SK-N-SH (cell line): ENCODE measurements around the gene ESF1. TPM values are rescaled to one million over a fixed set of nuclear protein-coding genes. Genes with fewer than 3 reads are reported as not detected.

Experiments
- CTCF ChIA-PET: fragments of 300-600, 350-600 bp; formaldehyde crosslinking; extraction: SDS; loops from one replicate; lab custom pipeline; 2021; lab: Yijun Ruan, JAX
- POLR2A ChIA-PET: fragments of 350-600 bp; sonication (Branson Sonifier 250); formaldehyde crosslinking; extraction: SDS; loops from one replicate; lab custom pipeline; 2020; ENCODE audit warnings: antibody characterized with exemption, inconsistent platforms; lab: Yijun Ruan, JAX
- DNase-seq: peaks from one replicate; pipeline ENCODE4 v3.0.0; 2012
- H2AFZ ChIP-seq: fragments of 200-600 bp; sonication (generic); 2 replicates; pipeline ENCODE4 v1.8.1; 2016; ENCODE audit warnings: antibody characterized with exemption, mild to moderate bottlenecking, low read depth
- H3F3A ChIP-seq: fragments of 200-600 bp; sonication (generic); replicated peaks from 2 replicates; pipeline ENCODE3; 2016; ENCODE audit warnings: antibody characterized with exemption, mild to moderate bottlenecking; ENCODE audit not compliant: insufficient read depth
- H3K27ac ChIP-seq, 2 experiments: fragments of 200-500 bp in 1 of 2; fragments of 200-600 bp in 1 of 2; sonication (Bioruptor generic) in 1 of 2; sonication (generic), shearing (Covaris generic) in 1 of 2; 2 replicates each; pipeline versions ENCODE4 v1.5.1 to v1.6.1; 2014 to 2016; ENCODE audit warnings: low read depth in 2 of 2, inconsistent platforms in 1 of 2, low read length in 1 of 2, mild to moderate bottlenecking in 1 of 2, mixed read lengths in 1 of 2
- H3K27me3 ChIP-seq: fragments of 200-600 bp; sonication (generic), shearing (Covaris generic); 2 replicates; pipeline ENCODE4 v1.6.1; 2016; ENCODE audit warnings: mixed run types; ENCODE audit not compliant: insufficient read depth
- H3K36me3 ChIP-seq, 2 experiments: fragments of 200-500 bp in 1 of 2; fragments of 200-600 bp in 1 of 2; sonication (Bioruptor generic) in 1 of 2; sonication (generic) in 1 of 2; replicated peaks in 1 of 2; 2 replicates each; pipeline versions ENCODE3 to v1.5.1; 2014 to 2016; ENCODE audit warnings: low read length in 1 of 2, mild to moderate bottlenecking in 1 of 2; ENCODE audit not compliant: insufficient read depth in 2 of 2, control insufficient read depth in 1 of 2
- H3K4me1 ChIP-seq, 2 experiments: fragments of 200-500 bp in 1 of 2; fragments of 200-600 bp in 1 of 2; sonication (Bioruptor generic) in 1 of 2; sonication (generic), shearing (Covaris generic) in 1 of 2; 2 replicates each; pipeline versions ENCODE4 v1.5.1 to v1.6.1; 2014 to 2016; ENCODE audit warnings: low read depth in 1 of 2, low read length in 1 of 2, mixed run types in 1 of 2; ENCODE audit not compliant: insufficient read depth in 2 of 2, control insufficient read depth in 1 of 2
- H3K4me2 ChIP-seq: fragments of 200-600 bp; sonication (generic), shearing (Covaris generic); 2 replicates; pipeline ENCODE4 v1.6.1; 2017; ENCODE audit warnings: mixed run types
- H3K4me3 ChIP-seq, 2 experiments: fragments of 200-500 bp in 1 of 2; fragments of 200-600 bp in 1 of 2; sonication (Bioruptor generic) in 1 of 2; sonication (generic), shearing (Covaris generic) in 1 of 2; 2 replicates each; pipeline versions ENCODE4 v1.5.1 to v1.8.1; 2014 to 2016; ENCODE audit warnings: low read depth in 2 of 2, inconsistent platforms in 1 of 2, low read length in 1 of 2, mild to moderate bottlenecking in 1 of 2, mixed read lengths in 1 of 2, moderate library complexity in 1 of 2
- H3K79me2 ChIP-seq: fragments of 200-600 bp; sonication (generic); 2 replicates; pipeline ENCODE4 v1.8.1; 2017; ENCODE audit warnings: mild to moderate bottlenecking; ENCODE audit not compliant: insufficient read depth
- H3K9ac ChIP-seq: fragments of 200-600 bp; sonication (generic); 2 replicates; pipeline ENCODE4 v1.6.1; 2017; ENCODE audit warnings: mixed run types
- H3K9me2 ChIP-seq: fragments of 200-600 bp; sonication (generic); 2 replicates; pipeline ENCODE4 v1.6.1; 2017; ENCODE audit warnings: mixed run types
- H3K9me3 ChIP-seq: fragments of 200-600 bp; sonication (generic); 2 replicates; pipeline ENCODE4 v1.6.1; 2017; ENCODE audit warnings: mixed run types, mild to moderate bottlenecking, moderate library complexity
- H4K20me1 ChIP-seq: fragments of 200-600 bp; sonication (generic); 2 replicates; pipeline ENCODE4 v1.6.1; 2017; ENCODE audit warnings: mild to moderate bottlenecking, mixed run types; ENCODE audit not compliant: insufficient read depth
- CTCF ChIP-seq: fragments of 200-600 bp; sonication (generic); IDR thresholded peaks from 2 replicates; pipeline ENCODE4 v1.6.1; 2017; ENCODE audit warnings: antibody characterized with exemption, mild to moderate bottlenecking, moderate library complexity
- EP300 ChIP-seq, 2 experiments: IDR thresholded peaks; 2 replicates each; pipeline versions ENCODE4 v1.4.0 to v1.6.1; 2012; ENCODE audit warnings: borderline replicate concordance in 1 of 2, low read depth in 1 of 2, low read length in 1 of 2
- FOSL2 ChIP-seq: IDR thresholded peaks from 2 replicates; pipeline ENCODE4 v1.4.0; 2012; ENCODE audit warnings: low read depth, mild to moderate bottlenecking, moderate library complexity, borderline replicate concordance
- FOXM1 ChIP-seq: IDR thresholded peaks from 2 replicates; pipeline ENCODE4 v1.4.0; 2012; ENCODE audit warnings: low read depth, mild to moderate bottlenecking
- IRF3 ChIP-seq: fragments of 150-350 bp; IDR thresholded peaks from 2 replicates; pipeline ENCODE4 v1.6.1; 2016; ENCODE audit warnings: mild to moderate bottlenecking, low read depth, low read length
- JUND ChIP-seq: IDR thresholded peaks from 2 replicates; pipeline ENCODE4 v1.4.0; 2012
- MAX ChIP-seq: IDR thresholded peaks from 2 replicates; pipeline ENCODE4 v1.4.0; 2012; ENCODE audit warnings: low read depth
- MEF2A ChIP-seq: IDR thresholded peaks from 2 replicates; pipeline ENCODE4 v1.4.0; 2012; ENCODE audit warnings: low read depth, borderline replicate concordance
- MXI1 ChIP-seq: IDR thresholded peaks from 2 replicates; pipeline ENCODE4 v1.6.1; 2012; ENCODE audit warnings: mild to moderate bottlenecking, low read depth, low read length, improper control_type of control experiment
- NFIC ChIP-seq: IDR thresholded peaks from 2 replicates; pipeline ENCODE4 v1.4.0; 2012; ENCODE audit warnings: borderline replicate concordance
- NRF1 ChIP-seq: IDR thresholded peaks from 2 replicates; pipeline ENCODE4 v1.6.1; 2012; ENCODE audit warnings: low read depth, mild to moderate bottlenecking, low read length
- PBX3 ChIP-seq: IDR thresholded peaks from 2 replicates; pipeline ENCODE4; 2012
- POLR2AphosphoS5 ChIP-seq: IDR thresholded peaks from 2 replicates; pipeline ENCODE4 v1.6.1; 2012; ENCODE audit warnings: low read depth, low read length
- RFX5 ChIP-seq: IDR thresholded peaks from 2 replicates; pipeline ENCODE4 v1.6.1; 2012; ENCODE audit warnings: mild to moderate bottlenecking, improper control_type of control experiment, low read length
- RXRA ChIP-seq: IDR thresholded peaks from 2 replicates; pipeline ENCODE4 v1.4.0; 2012; ENCODE audit warnings: low read depth, mild to moderate bottlenecking, borderline replicate concordance
- SIN3A ChIP-seq: IDR thresholded peaks from 2 replicates; pipeline ENCODE4 v1.6.1; 2012; ENCODE audit warnings: low read depth, mild to moderate bottlenecking, low read length, moderate library complexity, borderline replicate concordance
- TEAD4 ChIP-seq: IDR thresholded peaks from 2 replicates; pipeline ENCODE4 v1.4.0; 2012; ENCODE audit warnings: mild to moderate bottlenecking, borderline replicate concordance; ENCODE audit not compliant: insufficient read depth
- USF1 ChIP-seq: IDR thresholded peaks from 2 replicates; pipeline ENCODE4 v1.4.0; 2012; ENCODE audit warnings: low read depth, borderline replicate concordance
- ZBTB33 ChIP-seq: IDR thresholded peaks from 2 replicates; pipeline ENCODE4 v1.4.0; 2012; ENCODE audit warnings: low read depth, borderline replicate concordance
- WGBS: methylation state at CpG from one replicate; pipeline ENCODE4 v1.1.6; 2017; ENCODE audit warnings: low lambda C conversion rate; 5-methylcytosine and 5-hydroxymethylcytosine counted together
- polyA plus RNA-seq, 3 experiments: library from polyadenylated mRNA; depleted of rRNA; stranded (reverse); fragments of >200 nt; gene quantifications; 2 replicates each; pipeline ENCODE4 v1.2.3, GENCODE V29; 2012

The ESF1 gene
- polyA plus RNA-seq, 1 of the 3 experiments (the other 2 are of a cell fraction): 1.4 TPM

- Histone ChIP-seq H3K4me1 (no peaks in the 10 kb centered on the region), H3K4me3 (no peak overlapping the region), H3K9me2 (no peaks in the 10 kb centered on the region), H3F3A (no peaks in the 10 kb centered on the region), H2AFZ (no peak overlapping the region), H3K9ac (no peak overlapping the region), H3K4me2 (no peak overlapping the region), H3K79me2 (no peaks in the 10 kb centered on the region; the same call in 1 of the 2 replicates)
- POLR2A ChIA-PET: no interaction called here
- WGBS: 100% methylated on average over 1 of the region's 1 CpG
- TF ChIP-seq FOSL2 (no peak), NFIC (no peak)
- TF ChIP-seq, all 33 proteins: peak for 0
- DNase-seq: no peak
- H4K20me1 ChIP-seq: no peaks in the 10 kb centered on the region
- CTCF ChIA-PET: interaction anchor here (1.0 to 1.4 kb wide), 2 partner anchors 13 to 212 kb away, joined by 3 to 5 read pairs; no protein-coding TSS in a partner anchor
- H3K9me3 ChIP-seq: no peaks in the 10 kb centered on the region
- no peak overlapping the region for H3K27ac ChIP-seq
- H3K27me3 ChIP-seq: no peaks in the 10 kb centered on the region
- peaks cover 52 to 78% of the 10 kb centered on the region in 2 experiments for H3K36me3 ChIP-seq
These were observed 25.8 kb downstream of the ESF1 start for GRCh38 chr20:13758884-13759283.

GRCh38 chr20:13756551-13756950 lies 28.2 kb downstream of the ESF1 start:
- Histone ChIP-seq H3K9ac (no peak overlapping the region), H3K9me3 (no peaks in the 10 kb centered on the region), H2AFZ (no peak overlapping the region), H3K27ac (no peak overlapping the region), H3K36me3 (peaks cover 38 to 72% of the 10 kb centered on the region in 2 experiments), H3K79me2 (no peaks in the 10 kb centered on the region), H3K4me3 (no peak overlapping the region), H3K9me2 (no peaks in the 10 kb centered on the region), H3F3A (no peaks in the 10 kb centered on the region), H4K20me1 (no peaks in the 10 kb centered on the region), H3K4me1 (no peaks in the 10 kb centered on the region), H3K4me2 (no peak overlapping the region), H3K27me3 (no peaks in the 10 kb centered on the region)
- no peak for DNase-seq
- 89% methylated on average over 1 of the region's 1 CpG for WGBS
- ChIA-PET POLR2A (interaction anchor here (0.6 kb wide), 1 partner anchor 358 kb away, joined by 3 read pairs; no protein-coding TSS in a partner anchor), CTCF (interaction anchor here (1.1 to 1.9 kb wide), 4 partner anchors 8 to 432 kb away, joined by 3 to 7 read pairs (median 4); no protein-coding TSS in a partner anchor)
- TF ChIP-seq USF1: no peak
- TF ChIP-seq FOXM1: no peak
- no peak for TF ChIP-seq NRF1
- TF ChIP-seq FOSL2: no peak
- no peak for TF ChIP-seq CTCF
- TF ChIP-seq MXI1: no peak
- TF ChIP-seq MEF2A: no peak
- TF ChIP-seq PBX3: no peak
- TF ChIP-seq TEAD4: no peak
- no peak for TF ChIP-seq IRF3
- no peak for TF ChIP-seq EP300 (IDR thresholded peaks at IDR 0.05; ENCODE audit: borderline replicate concordance in 1 of 2, low read depth in 1 of 2, low read length in 1 of 2)
- no peak for TF ChIP-seq JUND
- TF ChIP-seq ZBTB33: no peak
- no peak for TF ChIP-seq RXRA
- TF ChIP-seq POLR2AphosphoS5: no peak
- no peak for TF ChIP-seq MAX
- no peak for TF ChIP-seq RFX5
- TF ChIP-seq SIN3A: no peak
